Neural progenitor cell (in vitro differentiated cells): ENCODE data around the gene STK32B.

Source experiments
- CTCF ChIP-seq: fragments of 200-600 bp; sonication (generic); IDR thresholded peaks from 2 replicates; pipeline ENCODE4 v1.5.1; 2017; ENCODE audit warnings: antibody characterized with exemption, mild to moderate bottlenecking
- EZH2 ChIP-seq: fragments of 200-600 bp; sonication (generic); IDR thresholded peaks from 2 replicates; pipeline ENCODE4 v1.6.1; 2017; ENCODE audit warnings: antibody characterized with exemption, mild to moderate bottlenecking, moderate library complexity
- EZH2phosphoT487 ChIP-seq: fragments of 200-600 bp; sonication (generic); IDR thresholded peaks from 2 replicates; pipeline ENCODE4 v1.6.1; 2017; ENCODE audit warnings: antibody characterized with exemption

DNA sequence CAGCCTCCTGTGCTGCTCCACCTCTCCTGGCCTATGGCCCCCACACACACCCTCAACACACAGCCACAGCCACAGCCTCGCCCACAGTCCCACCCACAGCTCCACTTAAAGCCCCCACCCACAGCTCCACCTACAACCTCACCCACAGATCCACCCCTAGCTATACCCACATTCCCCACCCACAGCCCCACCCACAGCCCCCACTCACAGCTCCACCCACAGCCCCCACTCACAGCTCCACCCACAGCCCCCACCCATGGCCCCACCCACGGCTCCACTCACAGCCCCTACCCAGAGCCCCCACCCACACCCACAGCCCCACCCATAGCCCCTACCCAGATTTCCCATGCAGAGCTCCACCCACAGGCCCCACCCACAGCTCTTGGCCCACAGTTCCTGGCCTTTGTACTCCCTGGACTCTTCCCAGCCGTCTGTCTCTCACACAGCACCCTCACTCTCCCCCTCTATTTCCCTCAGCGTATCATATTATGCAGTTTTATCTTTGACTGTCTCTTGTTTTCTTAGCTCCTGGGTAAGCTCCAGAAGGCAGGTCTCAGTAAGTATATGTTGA is 334.5 kb downstream of the STK32B start:
- TF ChIP-seq EZH2phosphoT487 (no peak), CTCF (no peak), EZH2 (no peak)
